Astrocyte of the cerebellum (primary cell): ENCODE results near the gene AREL1.

Experiments used
- DNase-seq: peaks from one replicate; pipeline ENCODE4 v3.0.0-alpha.2; 2011; ENCODE audit warnings: low read depth
- H3K4me3 ChIP-seq: 2 replicates; pipeline ENCODE4 v1.5.1; 2011; ENCODE audit warnings: mild to moderate bottlenecking, low read depth, low read length, moderate library complexity
- in situ Hi-C: cut with HindIII; loops from 2 replicates; pipeline ENCODE4 v1.10.0; 2017; ENCODE audit warnings: low sequenced_read_pairs
- TF ChIP-seq, protein P1 (sequence below): IDR thresholded peaks from 2 replicates; pipeline ENCODE4 v1.5.1; 2012; ENCODE audit warnings: low read length, low read depth, moderate library complexity, mild to moderate bottlenecking; ENCODE audit errors: missing control alignments

Gene AREL1

DNA sequence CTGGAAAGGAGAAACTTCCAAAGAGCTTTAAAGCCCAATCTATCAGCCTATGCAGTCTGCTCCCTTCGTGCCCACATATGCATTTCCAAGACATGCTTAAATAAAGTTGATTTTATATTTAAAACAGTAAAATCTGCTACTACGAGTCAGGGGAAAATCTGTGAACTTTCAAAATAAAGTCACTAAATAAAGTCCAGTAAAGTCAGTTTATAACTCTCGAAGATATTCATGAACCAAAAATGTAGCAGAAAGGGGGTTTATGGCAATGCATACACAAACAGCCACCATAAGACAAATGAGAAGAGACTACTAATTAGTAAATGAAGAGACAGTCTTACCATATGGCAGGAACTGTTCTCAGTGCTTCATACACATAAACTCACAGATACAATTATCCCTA, 19.7 kb downstream of the AREL1 start:
- DNase-seq = no peak
- TF ChIP-seq, protein P1, sequence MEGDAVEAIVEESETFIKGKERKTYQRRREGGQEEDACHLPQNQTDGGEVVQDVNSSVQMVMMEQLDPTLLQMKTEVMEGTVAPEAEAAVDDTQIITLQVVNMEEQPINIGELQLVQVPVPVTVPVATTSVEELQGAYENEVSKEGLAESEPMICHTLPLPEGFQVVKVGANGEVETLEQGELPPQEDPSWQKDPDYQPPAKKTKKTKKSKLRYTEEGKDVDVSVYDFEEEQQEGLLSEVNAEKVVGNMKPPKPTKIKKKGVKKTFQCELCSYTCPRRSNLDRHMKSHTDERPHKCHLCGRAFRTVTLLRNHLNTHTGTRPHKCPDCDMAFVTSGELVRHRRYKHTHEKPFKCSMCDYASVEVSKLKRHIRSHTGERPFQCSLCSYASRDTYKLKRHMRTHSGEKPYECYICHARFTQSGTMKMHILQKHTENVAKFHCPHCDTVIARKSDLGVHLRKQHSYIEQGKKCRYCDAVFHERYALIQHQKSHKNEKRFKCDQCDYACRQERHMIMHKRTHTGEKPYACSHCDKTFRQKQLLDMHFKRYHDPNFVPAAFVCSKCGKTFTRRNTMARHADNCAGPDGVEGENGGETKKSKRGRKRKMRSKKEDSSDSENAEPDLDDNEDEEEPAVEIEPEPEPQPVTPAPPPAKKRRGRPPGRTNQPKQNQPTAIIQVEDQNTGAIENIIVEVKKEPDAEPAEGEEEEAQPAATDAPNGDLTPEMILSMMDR = no peak
- no peak overlapping the region for H3K4me3 ChIP-seq
- in situ Hi-C loops = no loop called here

DNA sequence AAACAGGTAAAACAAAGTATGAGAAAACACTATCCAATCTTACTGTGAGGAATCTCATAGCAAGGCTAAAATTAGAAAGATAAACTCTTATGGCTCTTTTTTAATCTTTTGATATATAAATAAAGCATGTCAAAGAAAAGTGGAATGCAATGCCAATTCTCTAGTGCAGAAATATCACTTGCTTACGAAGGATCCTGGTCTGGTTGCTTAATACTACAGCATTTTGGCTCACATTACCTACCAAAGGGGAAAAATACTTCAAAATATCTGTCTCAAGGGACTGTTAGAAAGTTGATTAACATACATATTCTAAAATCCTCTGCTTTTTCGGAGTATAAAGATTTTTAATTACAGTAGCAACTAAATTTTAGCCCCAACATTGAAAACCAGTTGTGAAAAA, 21.4 kb downstream of the AREL1 start:
- in situ Hi-C loops = no loop called here
- TF ChIP-seq, protein P1 = no peak
- no peak overlapping the region for H3K4me3 ChIP-seq
- no peak for DNase-seq

DNA sequence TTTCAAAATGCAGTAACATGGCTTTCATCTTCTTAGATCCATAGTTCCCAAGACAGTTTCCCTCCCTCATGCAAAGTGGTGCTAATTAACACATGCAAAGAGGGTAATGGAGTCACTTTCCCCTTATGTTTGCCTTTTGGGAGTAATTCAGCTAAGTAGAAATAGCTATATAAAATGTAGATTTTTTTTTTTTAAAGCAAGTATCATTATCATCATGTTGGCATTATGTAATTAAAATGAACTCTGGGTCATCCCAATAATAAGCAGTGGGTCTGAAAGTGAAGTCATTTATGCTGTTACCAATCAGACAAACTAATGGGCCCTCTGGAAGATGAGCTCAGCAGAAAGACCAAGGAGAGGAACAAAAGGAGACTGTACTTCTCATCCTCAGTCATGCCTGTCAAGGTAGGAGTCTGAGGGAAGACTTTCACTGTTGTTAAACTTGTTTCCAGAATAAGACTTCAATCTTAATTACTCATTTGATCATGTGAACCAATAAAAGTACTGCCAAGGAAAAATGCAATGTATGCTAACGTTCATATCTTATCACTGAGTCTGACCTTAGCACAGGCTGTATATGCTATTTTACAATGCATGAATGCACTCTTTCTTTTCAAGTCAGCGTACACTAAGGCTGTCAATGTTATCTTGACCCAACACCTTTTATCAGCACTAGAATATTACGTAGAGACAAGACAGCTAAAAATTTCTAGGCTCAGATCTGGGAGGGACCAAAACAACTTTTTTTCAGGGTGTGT, 26.8 kb downstream of the AREL1 start:
- in situ Hi-C loops = no loop called here

DNA sequence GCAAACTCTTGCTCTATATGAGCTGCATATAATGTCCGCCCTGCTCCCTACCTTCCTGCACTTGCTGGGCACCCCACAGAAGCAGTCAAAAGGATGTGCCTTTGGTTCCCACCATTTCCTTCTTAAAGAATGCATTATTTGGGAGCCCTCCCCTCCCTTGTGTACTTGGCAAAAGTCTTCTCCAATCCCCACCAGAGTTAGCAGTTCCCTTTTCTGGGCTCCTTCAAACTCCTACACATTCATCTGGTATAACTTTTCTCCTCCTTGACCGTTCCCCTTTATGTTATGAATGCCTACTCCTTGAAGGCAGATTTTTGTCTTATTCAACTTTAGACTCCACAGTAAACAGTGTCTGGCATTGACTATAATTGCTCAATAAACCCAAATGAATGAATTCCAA, 27.8 kb downstream of the AREL1 start:
- TF ChIP-seq, protein P1 = no peak
- no peak overlapping the region for H3K4me3 ChIP-seq
- in situ Hi-C loops = no loop called here
- DNase-seq = no peak

More for the DNA sequence above, 26.8 kb downstream of the AREL1 start:
- H3K4me3 ChIP-seq = no peak overlapping the region
- no peak for DNase-seq
- TF ChIP-seq, protein P1 = no peak

DNA sequence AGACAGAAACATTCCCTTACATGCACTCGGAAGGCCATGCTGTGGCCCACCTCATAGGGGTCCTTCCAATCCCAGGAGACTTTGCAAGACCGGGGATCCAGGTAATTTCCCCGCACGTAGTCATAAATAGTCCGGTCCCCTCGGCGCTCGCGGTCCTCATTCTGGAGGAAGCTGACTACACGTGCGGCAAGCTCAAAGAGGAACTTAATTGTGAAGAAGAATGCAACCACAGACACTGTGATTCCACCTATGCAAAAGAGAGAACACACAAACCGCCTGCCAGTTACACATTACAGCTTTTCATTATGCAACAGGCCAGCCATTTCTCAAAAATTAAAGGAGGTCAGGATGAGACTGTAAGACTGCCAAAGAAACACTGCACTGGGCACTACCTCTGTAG, 28.4 kb downstream of the AREL1 start:
- no peak for DNase-seq
- in situ Hi-C loops = loop anchor here (5.0 kb wide), 1 partner anchor 82 kb away; no protein-coding TSS in a partner anchor

DNA sequence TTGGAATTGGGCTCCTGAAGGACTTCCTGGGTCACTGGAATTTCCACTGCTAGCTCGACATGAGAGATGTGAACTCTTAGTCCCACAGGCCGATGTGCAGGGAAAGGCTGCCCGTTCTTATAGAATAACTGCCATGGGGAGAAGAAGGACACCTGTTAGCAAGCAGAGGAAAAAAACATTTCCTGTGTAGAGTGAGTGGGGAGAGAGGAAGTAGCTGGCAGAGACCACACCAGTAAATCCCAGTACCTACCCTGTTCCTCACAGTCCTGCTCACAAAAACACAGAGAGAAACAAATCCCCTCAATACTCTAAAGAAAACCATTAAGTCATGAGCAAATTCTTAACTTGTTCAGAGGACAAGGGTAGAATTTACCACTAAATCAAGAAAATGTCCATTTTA, 29.5 kb downstream of the AREL1 start:
- in situ Hi-C loops = loop anchor here (5.0 kb wide), 1 partner anchor 81 kb away; no protein-coding TSS in a partner anchor
- DNase-seq = no peak
- H3K4me3 ChIP-seq = no peak overlapping the region
- TF ChIP-seq, protein P1 = no peak

More for the DNA sequence above, 28.4 kb downstream of the AREL1 start:
- TF ChIP-seq, protein P1 = no peak
- H3K4me3 ChIP-seq = no peak overlapping the region
